Posterior cingulate gyrus (tissue), 11 donors: Measurements from ENCODE around the gene PSME1.
A peak's percentile ranks its signal among the peaks of the same experiment; 100 is the strongest.

Experiments used
- DNase-seq, 10 donors: peaks; one replicate each; pipeline versions ENCODE4 v3.0.0 to v3.0.0-alpha.2; 2020 to 2021; ENCODE audit warnings: mixed read lengths in 3 of 10
- intact Hi-C: fragments of 100-400 bp; cut with DNase I; formaldehyde crosslinking; loops from one replicate; pipeline ENCODE4 v1.15.1; 2023

PSME1 gene

GRCh38 chr14:24143511-24143910 is 7.5 kb downstream of the PSME1 start:
- no peak for DNase-seq
- intact Hi-C loops, result no loop called here

GRCh38 chr14:24144451-24144850 is 8.5 kb downstream of the PSME1 start:
- DNase-seq, result no peak
- intact Hi-C loops, result no loop called here

GRCh38 chr14:24145219-24145618 is 9.2 kb downstream of the PSME1 start:
- intact Hi-C loops, result no loop called here
- peak in 1 of 10 donors; percentile 54 for DNase-seq

- no peak for DNase-seq
- intact Hi-C loops, result loop anchor here (2.0 kb wide), 1 partner anchor 15 kb away; the partner anchor contains the start of gene IRF9
These were observed 9.9 kb downstream of the PSME1 start for GRCh38 chr14:24145690-24146452.

- DNase-seq, result peak; percentile 64 to 97 (median 79)
- intact Hi-C loops, result loop anchor here (2.0 kb wide), 1 partner anchor 14 kb away; the partner anchor contains the start of gene IRF9
These were observed 10.5 kb downstream of the PSME1 start, which contains the start of gene PSME2 for GRCh38 chr14:24146453-24146977. Gene PSME2, minus strand, starts transcription at chr14:24146610. Its CDS starts 29 bp downstream, at chr14:24146581.

GRCh38 chr14:24146978-24147760 is 11.2 kb downstream of the PSME1 start, which contains the start of gene RNF31:
Gene RNF31, plus strand, starts transcription at chr14:24147498. Its CDS starts 201 bp downstream, at chr14:24147699.
- intact Hi-C loops, result loop anchor here (1.0 to 2.0 kb wide), 2 partner anchors 14 to 33 kb away; partner anchors contain the start of genes DCAF11, IRF9 and NRL
- peak; percentile 96 to 100 (median 98) for DNase-seq

- DNase-seq, result peak in 1 of 10 donors; percentile 51
- intact Hi-C loops, result loop anchor here (1.0 to 2.0 kb wide), 2 partner anchors 13 to 34 kb away; partner anchors contain the start of genes DCAF11, IRF9 and NRL
These were observed 11.9 kb downstream of the PSME1 start for GRCh38 chr14:24147761-24148428.

GRCh38 chr14:24149302-24149969 is 13.4 kb downstream of the PSME1 start:
- DNase-seq, result peak in 1 of 10 donors; percentile 32
- intact Hi-C loops, result no loop called here

GRCh38 chr14:24150061-24150460 is 14.1 kb downstream of the PSME1 start:
- DNase-seq, result peak in 1 of 10 donors; percentile 69
- intact Hi-C loops, result no loop called here

GRCh38 chr14:24150567-24150966 is 14.6 kb downstream of the PSME1 start:
- peak in 2 of 10 donors; percentile 55 to 59 for DNase-seq
- intact Hi-C loops, result no loop called here

GRCh38 chr14:24150993-24151392 is 15.0 kb downstream of the PSME1 start:
- intact Hi-C loops, result no loop called here
- DNase-seq, result peak in 2 of 10 donors; percentile 28 to 45

- intact Hi-C loops, result no loop called here
- DNase-seq, result peak in 2 of 10 donors; percentile 27 to 78
These were observed 15.5 kb downstream of the PSME1 start for GRCh38 chr14:24151404-24152080.

GRCh38 chr14:24155100-24155499 is 19.1 kb downstream of the PSME1 start:
- peak in 2 of 10 donors; percentile 15 to 65 for DNase-seq
- intact Hi-C loops, result no loop called here

- no peak for DNase-seq
- intact Hi-C loops, result no loop called here
These were observed 20.8 kb downstream of the PSME1 start for GRCh38 chr14:24156840-24157239.

- DNase-seq, result peak in 3 of 10 donors; percentile 52 to 53 (median 53)
- intact Hi-C loops, result no loop called here
These were observed 21.3 kb downstream of the PSME1 start for GRCh38 chr14:24157331-24157730.

- DNase-seq, result peak in 3 of 10 donors; percentile 25 to 63 (median 49)
- intact Hi-C loops, result loop anchor here (2.0 kb wide), 2 partner anchors 13 to 29 kb away; partner anchors contain the start of genes IPO4, PSME2 and RNF31
These were observed 23.9 kb downstream of the PSME1 start for GRCh38 chr14:24159777-24160498.

- DNase-seq, result peak in 3 of 10 donors; percentile 43 to 62 (median 61)
- intact Hi-C loops, result loop anchor here (2.0 kb wide), 2 partner anchors 14 to 28 kb away; partner anchors contain the start of genes IPO4, PSME2 and RNF31
These were observed 24.5 kb downstream of the PSME1 start for GRCh38 chr14:24160499-24160849.
